Measurements from ENCODE around the gene ITGA2.

ITGA2 gene

DNA sequence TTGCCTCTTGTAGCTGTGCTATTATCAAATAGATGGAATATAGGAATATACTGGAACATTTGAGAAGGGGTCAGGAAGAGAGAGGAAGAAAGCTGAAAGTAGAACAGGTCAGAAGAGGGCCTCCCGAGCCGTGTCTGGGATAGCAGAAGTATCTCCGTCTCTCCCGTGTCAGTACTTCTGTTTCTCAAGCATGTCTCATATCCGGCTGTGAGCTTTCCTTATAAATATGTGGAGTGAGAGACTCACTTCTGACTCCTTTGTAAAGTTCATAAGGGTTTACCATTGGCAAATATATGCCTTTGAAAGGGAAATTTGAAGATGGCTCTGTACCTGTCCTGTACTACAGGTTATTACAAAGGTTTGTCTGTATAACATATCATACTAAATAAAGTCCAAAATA lies 70.1 kb downstream of the ITGA2 start:
- no peak for DNase-seq (ENCODE audit: low spot score)

- no peak for DNase-seq (ENCODE audit: low spot score)
These were observed 74.0 kb downstream of the ITGA2 start for GRCh38 chr5:53063176-53063575.

DNA sequence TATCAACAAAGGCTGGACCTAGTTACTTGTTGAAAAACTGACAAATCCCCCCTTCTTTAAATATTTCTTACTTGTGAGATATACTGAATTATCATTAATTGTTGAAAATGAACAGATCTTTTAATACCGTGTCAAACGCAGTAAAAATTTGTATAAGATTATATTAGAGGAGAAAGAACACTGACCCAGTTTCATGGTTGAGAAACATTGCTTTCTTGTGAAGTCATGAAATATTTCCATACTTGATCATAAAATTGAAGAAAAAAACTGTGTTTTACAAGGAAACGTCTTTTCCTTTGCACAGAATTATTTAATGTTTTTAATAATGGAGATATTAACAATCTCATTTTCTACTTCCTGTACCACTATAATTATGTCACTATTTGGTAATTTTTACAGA lies 74.6 kb downstream of the ITGA2 start:
- DNase-seq (ENCODE audit: low spot score): no peak

DNA sequence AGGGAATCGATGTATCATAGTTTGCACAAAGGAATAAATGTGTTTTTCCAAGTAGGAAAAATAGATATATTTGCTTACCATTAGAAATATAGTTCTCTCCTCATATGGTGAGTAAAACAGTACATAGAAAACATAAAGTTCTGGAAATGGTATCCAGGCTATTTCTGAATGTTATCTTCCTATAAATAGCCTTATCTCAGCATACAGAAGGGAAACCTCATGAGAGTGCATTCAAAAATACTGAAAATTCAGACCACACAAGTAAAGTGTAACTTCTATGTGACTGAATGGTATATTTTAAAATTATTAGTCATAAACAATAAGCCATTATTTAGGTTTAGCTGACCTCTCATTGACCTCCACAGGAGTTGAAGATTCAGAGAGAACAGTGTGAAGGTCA lies 76.9 kb downstream of the ITGA2 start:
- no peak for DNase-seq (ENCODE audit: low spot score)

- DNase-seq (ENCODE audit: low spot score): no peak
These were observed 78.5 kb downstream of the ITGA2 start for GRCh38 chr5:53067641-53068040.

- DNase-seq (ENCODE audit: low spot score): no peak
These were observed 79.2 kb downstream of the ITGA2 start for GRCh38 chr5:53068291-53068836.

GRCh38 chr5:53069626-53070025 lies 80.5 kb downstream of the ITGA2 start:
- no peak for DNase-seq (ENCODE audit: low spot score)

DNA sequence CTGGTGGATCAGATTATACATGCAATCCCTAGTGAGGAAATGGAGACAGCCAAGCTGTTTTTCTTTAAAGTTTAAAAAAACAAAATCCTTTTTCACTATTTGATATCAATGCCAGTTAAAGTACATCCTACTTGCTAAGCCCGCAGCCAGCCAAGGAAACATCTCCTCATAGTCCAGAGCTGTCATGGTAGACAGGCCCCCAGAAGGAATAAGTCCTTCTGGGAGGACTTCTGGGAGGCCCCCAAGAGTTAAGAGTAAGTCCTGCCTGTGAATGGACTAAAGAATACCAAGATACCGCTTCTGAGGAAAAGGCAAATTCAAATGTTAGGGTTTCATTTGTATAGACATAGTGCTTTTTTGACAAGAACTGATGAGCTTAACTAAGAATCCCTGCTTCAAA lies 82.1 kb downstream of the ITGA2 start:
- no peak for DNase-seq (ENCODE audit: low spot score)

DNA sequence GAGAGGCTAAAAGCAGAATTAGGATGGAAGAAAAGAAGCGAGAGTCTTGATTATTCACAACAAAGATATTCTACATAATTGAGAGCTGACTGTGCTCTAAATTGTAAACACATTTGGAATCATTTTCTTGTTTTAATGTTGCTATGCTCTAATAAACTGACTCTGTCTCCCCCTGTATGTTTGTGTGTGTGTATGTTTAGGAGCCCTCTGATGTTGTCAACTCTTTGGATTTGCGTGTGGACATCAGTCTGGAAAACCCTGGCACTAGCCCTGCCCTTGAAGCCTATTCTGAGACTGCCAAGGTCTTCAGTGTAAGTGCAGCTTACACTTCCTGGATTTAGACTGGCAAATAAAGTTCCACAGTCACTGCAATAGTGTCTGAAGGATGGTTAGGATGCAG lies 82.6 kb downstream of the ITGA2 start:
- no peak for DNase-seq (ENCODE audit: low spot score)

DNA sequence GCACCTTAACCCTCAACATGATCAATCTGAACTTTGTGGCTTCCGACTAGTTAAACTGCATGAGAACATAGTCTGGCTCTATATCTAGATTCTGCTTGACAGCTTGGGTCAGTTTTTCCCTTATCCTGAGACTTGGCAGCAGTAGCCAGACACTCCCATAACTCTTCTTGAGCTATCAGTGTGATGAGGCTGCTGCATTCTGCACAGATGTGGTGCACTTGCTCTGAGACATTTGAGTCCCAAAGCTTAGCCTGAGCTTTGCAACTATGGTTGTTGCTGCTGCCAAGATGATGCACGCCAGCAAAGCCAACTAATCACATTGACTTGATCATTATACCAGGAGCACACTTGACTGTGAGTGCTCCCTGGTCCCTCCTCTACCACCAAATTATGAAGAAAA lies 84.2 kb downstream of the ITGA2 start:
- DNase-seq (ENCODE audit: low spot score): no peak

- no peak for DNase-seq (ENCODE audit: low spot score)
These were observed 86.9 kb downstream of the ITGA2 start for GRCh38 chr5:53076014-53076583.

DNA sequence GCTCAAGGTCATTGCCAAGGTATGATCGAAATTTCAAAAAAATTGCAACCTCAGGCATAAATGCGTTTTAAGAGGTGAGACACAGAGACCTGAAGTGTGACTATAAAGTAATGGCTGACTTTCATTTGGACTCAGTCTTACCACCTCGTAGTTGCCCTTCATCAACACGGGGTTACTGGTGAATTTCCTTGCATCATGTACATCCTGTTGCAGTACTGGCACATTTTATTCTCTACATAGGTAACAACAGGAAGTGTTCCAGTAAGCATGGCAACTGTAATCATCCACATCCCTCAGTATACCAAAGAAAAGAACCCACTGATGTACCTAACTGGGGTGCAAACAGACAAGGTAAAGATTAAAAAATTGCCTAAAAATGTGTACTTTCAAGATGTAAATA lies 91.1 kb downstream of the ITGA2 start:
- DNase-seq (ENCODE audit: low spot score): no peak

GRCh38 chr5:53083927-53084326 lies 94.8 kb downstream of the ITGA2 start:
- no peak for DNase-seq (ENCODE audit: low spot score)

- no peak for DNase-seq (ENCODE audit: low spot score)
These were observed 95.5 kb downstream of the ITGA2 start for GRCh38 chr5:53084546-53085255.

DNA sequence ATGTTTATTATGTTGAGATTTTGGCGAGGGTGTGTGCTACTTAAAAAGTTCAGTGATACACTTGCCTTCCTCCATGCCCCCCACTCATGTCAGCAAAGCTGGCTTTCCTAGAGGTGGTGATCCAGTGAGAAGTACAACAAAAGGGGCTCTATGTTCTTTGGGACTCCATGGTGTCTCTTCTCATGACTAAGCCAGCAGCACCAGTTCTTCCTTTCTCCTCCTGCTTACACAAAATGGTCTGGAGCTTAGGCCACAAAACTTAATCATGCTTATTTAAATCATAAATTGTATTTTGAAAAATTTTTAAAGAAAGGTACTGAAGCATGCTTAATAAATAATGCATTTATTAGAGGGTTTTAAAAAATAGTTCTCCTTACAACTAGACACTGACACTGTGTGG lies 98.0 kb downstream of the ITGA2 start:
- no peak for DNase-seq (ENCODE audit: low spot score)

DNA sequence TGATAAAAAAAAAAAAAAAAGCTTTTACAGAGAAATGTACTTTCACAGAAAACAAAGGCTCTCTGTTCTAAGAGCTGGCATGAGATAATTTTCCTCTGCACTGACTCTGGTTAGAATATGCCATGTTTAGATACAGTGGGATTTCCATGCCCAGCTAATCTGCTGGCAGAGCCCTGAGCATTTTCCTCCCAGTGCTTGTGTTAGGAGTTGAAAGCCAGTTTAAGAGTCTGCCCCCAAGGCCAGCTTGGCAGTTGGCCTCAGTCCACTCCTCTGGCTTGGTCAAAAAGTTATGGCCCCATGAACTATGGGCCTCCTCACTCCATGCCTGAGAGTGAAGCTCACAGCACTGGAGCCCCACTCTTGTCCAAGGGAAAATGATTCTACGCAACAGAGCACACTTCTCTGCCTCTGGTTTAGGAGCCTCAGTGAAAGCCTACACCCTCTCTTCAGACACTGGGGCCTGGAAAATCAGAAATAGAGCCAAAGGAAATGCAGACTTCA lies 98.5 kb downstream of the ITGA2 start:
- DNase-seq (ENCODE audit: low spot score): no peak

- no peak for DNase-seq (ENCODE audit: low spot score)
These were observed 100.4 kb downstream of the ITGA2 start for GRCh38 chr5:53089481-53089991.

GRCh38 chr5:53090229-53090628 lies 101.1 kb downstream of the ITGA2 start:
- DNase-seq (ENCODE audit: low spot score): no peak

GRCh38 chr5:53091289-53091688 lies 102.1 kb downstream of the ITGA2 start:
- DNase-seq (ENCODE audit: low spot score): no peak

DNA sequence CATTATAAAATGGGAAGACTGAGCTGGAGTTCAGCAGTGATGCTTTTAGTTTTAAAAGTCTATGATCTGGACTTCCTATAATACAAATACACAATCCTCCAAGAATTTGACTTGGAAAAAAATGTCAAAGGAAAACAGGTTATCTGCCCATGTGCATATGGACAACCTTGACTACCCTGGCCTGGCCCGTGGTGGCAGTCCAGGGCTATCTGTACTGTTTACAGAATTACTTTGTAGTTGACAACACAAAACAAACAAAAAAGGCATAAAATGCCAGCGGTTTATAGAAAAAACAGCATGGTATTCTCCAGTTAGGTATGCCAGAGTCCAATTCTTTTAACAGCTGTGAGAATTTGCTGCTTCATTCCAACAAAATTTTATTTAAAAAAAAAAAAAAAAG lies 103.1 kb downstream of the ITGA2 start:
- no peak for DNase-seq (ENCODE audit: low spot score)

- DNase-seq (ENCODE audit: low spot score): no peak
These were observed 106.1 kb downstream of the ITGA2 start for GRCh38 chr5:53095217-53095616.

DNA sequence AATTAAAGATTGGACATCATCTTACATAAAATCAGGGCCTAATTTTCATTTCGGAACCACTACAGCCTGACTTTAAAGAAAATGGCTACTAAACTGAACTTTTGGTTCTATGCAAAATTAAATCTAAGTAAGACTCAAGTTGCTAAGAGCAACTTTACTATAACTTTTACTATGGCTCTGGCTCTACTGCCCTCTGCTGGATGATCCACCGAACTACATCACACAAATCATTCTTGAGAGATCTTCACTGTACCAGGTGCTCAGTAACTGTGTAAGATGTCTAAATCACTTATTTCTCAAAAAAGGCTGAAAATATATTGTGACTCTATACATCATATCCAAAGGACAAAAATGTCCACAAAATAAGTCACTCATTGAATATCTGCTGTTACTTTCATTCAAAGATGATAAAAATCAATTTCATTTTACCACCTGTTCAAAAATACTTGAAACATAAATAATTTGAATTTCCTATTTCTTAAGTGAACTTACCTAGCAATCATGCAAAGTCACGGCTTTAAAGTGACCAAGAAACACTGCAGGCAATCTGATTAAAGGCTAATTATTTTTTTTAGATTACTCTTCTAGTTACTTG lies 106.9 kb downstream of the ITGA2 start:
- DNase-seq (ENCODE audit: low spot score): peak; percentile 70

DNA sequence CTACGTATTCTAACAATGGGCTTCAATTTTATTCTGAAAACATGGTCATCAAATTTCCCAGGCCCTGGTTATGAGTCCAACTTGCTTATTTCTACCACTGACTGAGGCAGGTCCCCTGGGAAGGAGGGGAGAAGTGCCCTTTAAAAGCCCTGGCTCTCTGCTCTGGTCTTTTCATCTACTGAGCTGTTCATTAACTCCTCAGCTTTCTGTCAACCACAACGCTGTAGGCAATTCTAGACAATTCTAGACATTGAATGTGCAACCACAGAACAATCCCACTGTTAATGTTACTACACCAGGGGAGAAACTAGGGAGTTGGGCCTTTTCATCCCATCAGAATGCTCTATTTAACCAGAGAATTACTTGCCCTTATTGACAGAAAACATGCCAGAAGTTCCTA lies 110.4 kb downstream of the ITGA2 start:
- DNase-seq (ENCODE audit: low spot score): no peak

Data from left forelimb (tissue), 1 donor.